Osteoblast (primary cell): Measurements from ENCODE around the gene QTRT2. TPM values are rescaled to one million over a fixed set of nuclear protein-coding genes. Genes with fewer than 3 reads are reported as not detected.

ENCODE experiments used
- DNase-seq: peaks from one replicate; pipeline ENCODE4 v3.0.0; 2011; ENCODE audit warnings: low spot score, mixed read lengths; ENCODE audit not compliant: insufficient read length; ENCODE audit errors: missing footprints
- H2AFZ ChIP-seq: 2 replicates; pipeline ENCODE4 v1.6.0; 2011; ENCODE audit warnings: mild to moderate bottlenecking, low read length
- H3K27ac ChIP-seq: 2 replicates; pipeline ENCODE4 v1.5.1; 2011; ENCODE audit warnings: mild to moderate bottlenecking, low read depth, low read length, moderate library complexity
- H3K27me3 ChIP-seq: 2 replicates; pipeline ENCODE4 v1.6.0; 2012; ENCODE audit warnings: mild to moderate bottlenecking, control low read depth, inconsistent platforms, low read length, moderate library complexity; ENCODE audit not compliant: insufficient read depth
- H3K36me3 ChIP-seq: 2 replicates; pipeline ENCODE4 v1.5.1; 2011; ENCODE audit warnings: mild to moderate bottlenecking, low read length, control low read depth, moderate library complexity; ENCODE audit not compliant: insufficient read depth
- H3K4me1 ChIP-seq: 2 replicates; pipeline ENCODE4 v1.5.1; 2011; ENCODE audit warnings: mild to moderate bottlenecking, low read length, control low read depth, moderate library complexity; ENCODE audit not compliant: insufficient read depth
- H3K4me2 ChIP-seq: 2 replicates; pipeline ENCODE4 v1.6.0; 2011; ENCODE audit warnings: mild to moderate bottlenecking, low read length; ENCODE audit not compliant: insufficient read depth
- H3K4me3 ChIP-seq: fragments of 200-600 bp; sonication (generic); 3 replicates; pipeline ENCODE4 v1.5.1; 2012; ENCODE audit warnings: mild to moderate bottlenecking, low read length, inconsistent platforms; ENCODE audit not compliant: insufficient read depth
- H3K79me2 ChIP-seq: 2 replicates; pipeline ENCODE4 v1.6.0; 2012; ENCODE audit warnings: mild to moderate bottlenecking, low read length, control low read depth, inconsistent platforms; ENCODE audit not compliant: insufficient read depth
- H3K9me3 ChIP-seq: 2 replicates; pipeline ENCODE4 v1.5.1; 2011; ENCODE audit warnings: low read depth, low read length, control low read depth
- H4K20me1 ChIP-seq: 2 replicates; pipeline ENCODE4 v1.6.0; 2012; ENCODE audit warnings: mild to moderate bottlenecking, low read length, control low read depth; ENCODE audit not compliant: insufficient read depth
- CTCF ChIP-seq: IDR thresholded peaks from 2 replicates; pipeline ENCODE4 v1.5.1; 2011; ENCODE audit warnings: mild to moderate bottlenecking, low read depth, low read length, moderate library complexity; ENCODE audit errors: extremely low read depth
- total RNA-seq: library from RNA; depleted of rRNA; stranded (reverse); fragments of >200 nt; gene quantifications from 2 replicates; pipeline ENCODE4 v1.2.3, GENCODE V29; 2012

The QTRT2 gene
- total RNA-seq, 1 donor, result 14.5 TPM

DNA sequence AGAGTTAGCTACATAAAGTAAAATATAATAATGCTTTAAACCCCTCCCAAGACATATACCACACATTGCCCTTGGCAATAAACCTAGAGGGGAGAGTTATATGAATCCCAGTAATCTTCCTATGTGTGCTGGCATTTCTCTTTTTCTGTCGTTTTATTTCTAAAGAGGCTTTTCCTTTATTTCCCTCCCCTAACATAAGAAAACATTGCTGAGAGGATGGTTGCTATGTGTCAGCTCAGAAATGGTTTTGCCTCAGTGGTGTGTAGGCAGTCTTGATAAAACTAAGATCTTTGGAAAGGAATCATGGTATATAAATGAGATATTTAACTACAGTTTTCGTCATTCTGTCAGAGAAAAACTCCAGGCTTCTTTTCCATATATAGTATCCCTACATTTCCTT lies 30.2 kb upstream of the QTRT2 start:
- no peak for TF ChIP-seq CTCF
- H3K27me3 ChIP-seq, result no peaks in the 10 kb centered on the region
- H2AFZ ChIP-seq, result no peak overlapping the region
- H4K20me1 ChIP-seq, result no peaks in the 10 kb centered on the region
- no peaks in the 10 kb centered on the region for H3K36me3 ChIP-seq
- no peak overlapping the region for H3K4me2 ChIP-seq
- no peak for DNase-seq
- no peak overlapping the region for H3K27ac ChIP-seq
- H3K4me3 ChIP-seq, result no peak overlapping the region
- no peaks in the 10 kb centered on the region for H3K79me2 ChIP-seq
- no peaks in the 10 kb centered on the region for H3K4me1 ChIP-seq
- H3K9me3 ChIP-seq, result no peaks in the 10 kb centered on the region

GRCh38 chr3:114033721-114034120 lies 22.8 kb upstream of the QTRT2 start:
- H2AFZ ChIP-seq, result no peak overlapping the region
- no peaks in the 10 kb centered on the region for H3K4me1 ChIP-seq
- no peak for TF ChIP-seq CTCF
- H3K4me3 ChIP-seq, result no peak overlapping the region
- H3K4me2 ChIP-seq, result no peak overlapping the region
- no peaks in the 10 kb centered on the region for H4K20me1 ChIP-seq
- H3K79me2 ChIP-seq, result no peaks in the 10 kb centered on the region
- no peaks in the 10 kb centered on the region for H3K36me3 ChIP-seq
- H3K9me3 ChIP-seq, result no peaks in the 10 kb centered on the region
- H3K27ac ChIP-seq, result no peak overlapping the region
- DNase-seq, result no peak
- H3K27me3 ChIP-seq, result no peaks in the 10 kb centered on the region

DNA sequence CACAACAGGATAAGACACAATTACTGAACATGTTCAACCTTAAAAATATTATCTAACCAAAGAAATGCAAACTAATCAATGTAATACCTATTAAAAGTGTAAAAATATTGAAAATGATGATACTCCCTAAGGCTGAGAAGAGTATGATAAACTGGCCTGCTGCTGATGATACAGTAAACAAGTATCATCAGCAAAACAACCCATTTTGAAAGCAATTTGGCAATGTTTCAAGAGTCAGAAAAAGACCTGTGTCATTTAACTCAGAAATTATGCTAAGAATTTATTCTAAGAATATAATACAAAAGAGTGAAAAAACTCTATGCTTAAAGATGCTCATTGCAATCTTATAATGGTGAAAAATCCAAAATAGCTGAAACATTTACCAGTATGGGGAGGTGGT lies 22.3 kb upstream of the QTRT2 start:
- no peaks in the 10 kb centered on the region for H3K9me3 ChIP-seq
- H4K20me1 ChIP-seq, result no peaks in the 10 kb centered on the region
- no peaks in the 10 kb centered on the region for H3K4me1 ChIP-seq
- no peaks in the 10 kb centered on the region for H3K79me2 ChIP-seq
- H3K4me2 ChIP-seq, result no peak overlapping the region
- H2AFZ ChIP-seq, result no peak overlapping the region
- H3K4me3 ChIP-seq, result no peak overlapping the region
- H3K27me3 ChIP-seq, result no peaks in the 10 kb centered on the region
- TF ChIP-seq CTCF, result no peak
- H3K27ac ChIP-seq, result no peak overlapping the region
- DNase-seq, result no peak
- no peaks in the 10 kb centered on the region for H3K36me3 ChIP-seq

DNA sequence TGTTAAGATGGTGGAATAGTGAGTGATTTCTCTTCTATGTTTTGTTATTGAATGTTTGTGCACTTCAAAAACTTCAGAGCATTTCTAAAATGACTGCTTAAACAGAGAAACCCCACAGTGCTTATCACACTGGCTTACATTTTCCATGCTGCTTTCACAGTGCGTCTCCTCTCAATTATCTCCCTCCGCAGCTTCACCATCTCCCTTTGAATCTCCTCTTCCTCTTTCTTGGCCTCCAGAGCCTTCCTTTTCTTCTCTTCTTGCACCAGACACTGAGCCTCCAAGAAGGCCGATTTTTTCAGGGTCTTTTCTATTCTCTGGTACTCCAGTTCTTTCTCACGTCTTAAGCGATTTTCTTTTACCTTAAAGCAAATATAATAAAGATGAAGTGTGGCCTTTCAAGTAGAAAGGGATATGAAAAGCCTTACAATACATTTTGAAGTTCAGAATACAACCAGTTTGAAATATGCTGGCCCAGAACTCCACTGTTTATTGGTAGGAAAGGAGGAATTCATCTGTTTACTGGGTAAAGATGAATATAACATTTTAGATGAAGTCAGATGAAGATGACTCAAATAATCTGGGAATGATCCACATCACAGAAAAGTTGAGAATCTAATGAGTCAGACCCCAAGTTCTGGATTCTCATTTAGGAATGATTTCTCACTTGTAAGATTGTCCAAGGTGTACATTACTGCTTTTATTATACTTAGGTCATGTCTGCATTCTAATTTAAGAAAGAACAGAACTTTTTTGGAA lies 21.6 kb upstream of the QTRT2 start:
- no peaks in the 10 kb centered on the region for H3K27me3 ChIP-seq
- no peaks in the 10 kb centered on the region for H3K9me3 ChIP-seq
- no peaks in the 10 kb centered on the region for H3K4me1 ChIP-seq
- peak; percentile 81 for DNase-seq
- H3K4me3 ChIP-seq, result no peak overlapping the region
- no peaks in the 10 kb centered on the region for H4K20me1 ChIP-seq
- peak overlapping the region; percentile 1 for H3K27ac ChIP-seq
- H3K79me2 ChIP-seq, result no peaks in the 10 kb centered on the region
- no peak overlapping the region for H2AFZ ChIP-seq
- no peaks in the 10 kb centered on the region for H3K36me3 ChIP-seq
- H3K4me2 ChIP-seq, result no peak overlapping the region
- no peak for TF ChIP-seq CTCF
